T-helper 1 cell treated with Interleukin-12 subunit alpha and Interleukin-12 subunit beta and Interleukin-4 antibody, amounts not matched to agents 30 μg/mL and 1 μg/mL, for 36 hours (primary cell): ENCODE data around the gene DYRK4.
"Not testable (repeated sequence)": the region's sequence is repeated elsewhere in the genome, so short reads cannot be mapped to it uniquely, and the experiment has no call there.

Source experiments
- H3K27ac Mint-ChIP-seq: one replicate; pipeline ENCODE4 v1.8.0; 2021; ENCODE audit warnings: mild to moderate bottlenecking, mixed read lengths
- H3K27me3 Mint-ChIP-seq: one replicate; pipeline ENCODE4 v1.8.0; 2021; ENCODE audit warnings: low read depth, mixed read lengths
- H3K36me3 Mint-ChIP-seq: one replicate; pipeline ENCODE4 v1.8.0; 2021; ENCODE audit warnings: low read depth, mixed read lengths
- H3K4me1 Mint-ChIP-seq: one replicate; pipeline ENCODE4 v1.8.0; 2021; ENCODE audit warnings: low read depth, mixed read lengths
- H3K4me3 Mint-ChIP-seq: one replicate; pipeline ENCODE4 v1.8.0; 2021; ENCODE audit warnings: mild to moderate bottlenecking, moderate library complexity, mixed read lengths
- H3K9me3 Mint-ChIP-seq: one replicate; pipeline ENCODE4 v1.8.0; 2021; ENCODE audit warnings: mixed read lengths

The DYRK4 gene, protein sequence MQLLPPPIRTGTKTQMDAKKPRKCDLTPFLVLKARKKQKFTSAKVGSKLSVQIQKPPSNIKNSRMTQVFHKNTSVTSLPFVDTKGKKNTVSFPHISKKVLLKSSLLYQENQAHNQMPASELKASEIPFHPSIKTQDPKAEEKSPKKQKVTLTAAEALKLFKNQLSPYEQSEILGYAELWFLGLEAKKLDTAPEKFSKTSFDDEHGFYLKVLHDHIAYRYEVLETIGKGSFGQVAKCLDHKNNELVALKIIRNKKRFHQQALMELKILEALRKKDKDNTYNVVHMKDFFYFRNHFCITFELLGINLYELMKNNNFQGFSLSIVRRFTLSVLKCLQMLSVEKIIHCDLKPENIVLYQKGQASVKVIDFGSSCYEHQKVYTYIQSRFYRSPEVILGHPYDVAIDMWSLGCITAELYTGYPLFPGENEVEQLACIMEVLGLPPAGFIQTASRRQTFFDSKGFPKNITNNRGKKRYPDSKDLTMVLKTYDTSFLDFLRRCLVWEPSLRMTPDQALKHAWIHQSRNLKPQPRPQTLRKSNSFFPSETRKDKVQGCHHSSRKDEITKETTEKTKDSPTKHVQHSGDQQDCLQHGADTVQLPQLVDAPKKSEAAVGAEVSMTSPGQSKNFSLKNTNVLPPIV

DNA sequence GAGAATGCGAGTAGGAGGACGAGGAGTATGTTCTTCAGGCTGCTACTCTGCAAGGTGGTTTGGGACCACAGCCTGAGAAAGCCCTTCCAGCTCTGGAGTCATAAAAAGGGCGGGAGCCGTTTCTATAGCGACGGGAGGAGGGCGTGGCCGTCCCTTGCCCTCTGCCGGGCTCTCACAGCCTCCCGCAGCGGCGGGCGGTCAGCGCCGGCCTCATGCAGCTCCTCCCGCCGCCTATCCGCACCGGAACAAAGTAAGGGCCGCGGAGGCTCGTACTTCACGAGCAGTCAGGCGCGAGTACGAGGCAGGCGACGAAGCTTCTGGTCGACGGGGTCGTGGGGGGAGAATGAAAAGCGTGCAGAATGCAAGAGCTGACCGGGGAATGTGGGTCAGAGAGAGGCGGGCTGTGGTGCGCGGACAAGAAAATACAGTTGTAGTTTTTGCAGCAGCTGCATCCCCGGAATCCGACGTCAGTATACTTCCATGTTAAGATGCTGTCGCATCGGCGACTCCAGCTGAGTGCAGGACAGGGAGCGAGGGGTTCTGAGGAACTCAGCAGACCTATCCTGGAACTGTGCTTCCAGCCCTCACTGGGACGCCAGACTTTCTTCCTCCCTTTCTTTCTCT, at the start of gene DYRK4:
TSS of gene DYRK4 (plus strand) at position 175 of the 624 bp plus-strand sequence. CDS start at position 213, 38 bp downstream.
- Mint-ChIP-seq H3K27ac (no peak within 1 kb of the TSS), H3K36me3 (peaks cover 17% of the 10 kb centered on the region), H3K4me3 (peak within 1 kb of the TSS; percentile 33)

DNA sequence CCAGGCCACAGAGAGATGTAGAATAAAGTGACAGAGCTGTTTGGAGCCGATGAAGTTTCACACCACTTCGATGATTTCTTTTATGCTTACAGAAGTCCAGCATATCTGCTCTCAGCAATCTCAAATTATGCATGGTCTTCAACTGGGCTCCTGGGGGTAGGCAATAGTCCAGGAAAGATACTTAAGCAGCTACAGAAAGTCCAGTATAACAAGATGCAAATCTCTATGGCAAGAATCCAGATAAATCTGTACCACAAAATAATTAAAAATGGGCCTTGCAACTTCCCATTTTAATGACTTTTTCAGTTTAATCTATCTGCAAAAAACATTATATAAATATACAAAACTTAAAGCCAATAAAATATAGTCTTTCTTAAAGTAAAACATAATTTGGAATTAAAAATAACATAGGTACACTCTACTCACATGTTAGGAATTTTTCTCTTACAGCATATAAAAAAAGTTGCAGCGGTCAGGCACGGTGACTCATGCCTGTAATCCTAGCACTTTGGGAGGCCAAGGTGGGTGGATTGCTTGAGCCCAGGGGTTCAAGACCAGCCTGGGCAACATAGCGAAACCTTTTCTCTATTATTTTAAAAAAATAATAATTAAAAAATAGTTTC, 43.8 kb upstream of the DYRK4 start:
- Mint-ChIP-seq H3K27ac (no peak overlapping the region), H3K4me1 (no peaks in the 10 kb centered on the region), H3K27me3 (no peaks in the 10 kb centered on the region), H3K4me3 (no peak overlapping the region), H3K36me3 (peaks cover 35% of the 10 kb centered on the region), H3K9me3 (no peaks in the 10 kb centered on the region)

More for the DNA sequence above, at the start of gene DYRK4:
- peaks cover 15% of the 10 kb centered on the region for H3K4me1 Mint-ChIP-seq
- H3K9me3 Mint-ChIP-seq: no peaks in the 10 kb centered on the region
- no peaks in the 10 kb centered on the region for H3K27me3 Mint-ChIP-seq

DNA sequence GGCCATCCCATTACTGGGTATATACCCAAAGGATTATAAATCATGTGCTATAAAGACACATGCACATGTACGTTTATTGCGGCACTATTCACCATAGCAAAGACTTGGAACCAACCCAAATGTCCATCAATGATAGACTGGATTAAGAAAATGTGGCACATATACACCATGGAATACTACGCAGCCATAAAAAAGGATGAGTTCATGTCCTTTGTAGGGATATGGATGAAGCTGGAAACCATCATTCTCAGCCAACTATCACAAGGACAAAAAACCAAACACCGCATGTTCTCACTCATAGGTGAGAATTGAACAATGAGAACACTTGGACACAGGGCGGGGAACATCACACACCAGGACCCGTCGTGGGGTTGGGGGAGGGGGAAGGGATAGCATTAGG, 38.6 kb upstream of the DYRK4 start:
- not testable (repeated sequence) for H3K27ac Mint-ChIP-seq, H3K9me3 Mint-ChIP-seq, H3K4me1 Mint-ChIP-seq, H3K4me3 Mint-ChIP-seq, H3K27me3 Mint-ChIP-seq
- peaks cover 23% of the 10 kb centered on the region for H3K36me3 Mint-ChIP-seq

DNA sequence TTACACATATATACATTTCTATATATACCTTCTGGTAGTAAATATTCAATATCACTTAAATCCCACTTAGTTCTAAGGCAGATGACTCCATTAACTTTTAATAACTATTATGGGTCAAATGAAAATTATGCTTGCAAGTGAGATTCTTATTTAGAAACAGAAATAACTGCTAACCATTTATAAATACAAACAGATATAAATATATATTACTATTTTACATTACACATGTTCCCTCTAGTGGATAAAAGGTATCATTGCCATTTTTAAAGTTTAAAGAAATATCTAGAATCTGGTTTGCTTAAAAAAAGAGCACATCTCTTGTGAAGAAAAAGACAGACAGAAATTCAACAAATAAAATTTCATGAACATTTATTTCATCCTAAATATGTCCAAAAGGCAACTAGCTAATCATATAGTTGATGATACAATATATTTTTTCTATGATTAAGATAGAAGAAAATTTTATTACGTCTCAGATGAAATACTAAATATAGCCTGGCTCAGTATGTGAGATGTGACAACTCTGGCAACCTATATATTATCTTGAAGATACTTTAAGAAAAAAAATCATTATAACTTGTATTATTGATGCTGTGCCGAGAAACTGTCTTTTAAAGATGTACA, 35.0 kb upstream of the DYRK4 start:
- H3K4me1 Mint-ChIP-seq: peaks cover 4% of the 10 kb centered on the region
- H3K9me3 Mint-ChIP-seq: no peaks in the 10 kb centered on the region
- H3K27me3 Mint-ChIP-seq: no peaks in the 10 kb centered on the region
- H3K4me3 Mint-ChIP-seq: no peak overlapping the region
- H3K36me3 Mint-ChIP-seq: peaks cover 18% of the 10 kb centered on the region
- no peak overlapping the region for H3K27ac Mint-ChIP-seq

DNA sequence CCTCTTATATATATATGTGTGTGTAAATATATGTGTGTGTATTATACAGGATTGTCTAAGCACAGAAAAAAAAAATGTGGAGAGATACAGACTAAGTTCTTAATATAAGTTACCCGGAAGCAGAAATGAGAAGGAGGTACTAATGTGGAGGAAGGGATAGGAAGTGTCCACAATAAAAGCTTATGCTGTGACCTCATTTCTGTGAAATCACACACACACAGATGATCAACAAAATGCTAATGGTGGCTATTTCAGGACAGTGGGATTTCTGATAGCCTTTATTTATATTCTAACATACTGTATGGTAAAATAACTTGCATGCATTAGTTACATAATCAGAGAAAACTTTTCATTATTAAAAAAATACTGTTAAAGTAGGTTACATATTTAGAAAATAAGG, 31.8 kb upstream of the DYRK4 start:
- Mint-ChIP-seq H3K27ac (no peak overlapping the region), H3K4me3 (no peak overlapping the region), H3K4me1 (peaks cover 4% of the 10 kb centered on the region), H3K9me3 (no peaks in the 10 kb centered on the region), H3K36me3 (peaks cover 6% of the 10 kb centered on the region), H3K27me3 (no peaks in the 10 kb centered on the region)

DNA sequence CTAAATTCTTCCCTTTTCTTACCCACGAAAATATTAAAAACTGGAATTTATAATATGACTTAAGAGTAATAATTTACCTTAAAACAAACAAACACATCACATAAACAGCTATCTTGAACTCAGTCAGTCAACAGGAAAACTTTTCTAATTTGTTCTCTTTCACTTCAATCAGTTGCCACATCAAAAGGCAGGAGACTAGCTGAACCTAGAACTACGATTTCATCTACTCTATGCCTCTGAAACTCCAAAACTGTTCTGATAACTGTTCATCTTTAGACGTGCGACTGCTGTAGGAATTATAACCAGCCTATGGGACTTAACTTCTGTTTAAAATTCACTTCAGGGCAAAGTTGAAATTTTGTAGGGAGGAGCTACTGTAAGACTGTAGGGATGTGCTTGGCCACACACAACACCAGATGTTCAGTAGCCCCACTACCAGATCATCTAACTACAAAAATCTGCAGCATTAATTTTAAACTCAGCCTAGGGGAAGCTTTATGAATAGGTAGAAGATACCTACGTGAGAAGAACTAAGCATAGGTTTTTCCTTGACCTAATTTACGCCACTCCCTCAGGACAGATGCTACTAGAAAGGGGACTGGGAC, 30.9 kb upstream of the DYRK4 start:
- peaks cover 4% of the 10 kb centered on the region for H3K4me1 Mint-ChIP-seq
- no peaks in the 10 kb centered on the region for H3K9me3 Mint-ChIP-seq
- peaks cover 6% of the 10 kb centered on the region for H3K36me3 Mint-ChIP-seq
- H3K27ac Mint-ChIP-seq: peak overlapping the region; percentile 5
- H3K4me3 Mint-ChIP-seq: no peak overlapping the region
- no peaks in the 10 kb centered on the region for H3K27me3 Mint-ChIP-seq

DNA sequence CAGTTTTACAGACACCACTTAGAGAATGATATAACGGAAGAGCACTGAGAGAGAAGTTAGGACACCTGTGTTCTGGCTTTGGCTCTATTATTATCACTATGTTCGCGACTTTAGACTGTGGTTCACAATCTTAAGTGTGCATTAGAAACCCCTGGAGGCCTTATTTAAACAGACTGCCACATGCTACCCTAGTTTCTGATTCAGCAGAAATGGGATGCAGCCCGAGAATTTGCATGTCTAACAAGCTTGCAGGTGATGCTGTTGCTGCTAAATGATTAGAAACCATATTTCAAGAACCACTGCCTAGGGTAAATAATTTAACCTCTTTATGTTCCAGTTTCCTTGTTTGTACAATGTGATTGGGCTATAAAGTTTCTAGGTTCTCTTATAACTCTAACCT, 26.9 kb upstream of the DYRK4 start:
- H3K27me3 Mint-ChIP-seq: no peaks in the 10 kb centered on the region
- H3K4me1 Mint-ChIP-seq: peaks cover 23% of the 10 kb centered on the region
- H3K27ac Mint-ChIP-seq: no peak overlapping the region
- no peak overlapping the region for H3K4me3 Mint-ChIP-seq
- H3K36me3 Mint-ChIP-seq: peaks cover under 1% of the 10 kb centered on the region
- H3K9me3 Mint-ChIP-seq: no peaks in the 10 kb centered on the region

DNA sequence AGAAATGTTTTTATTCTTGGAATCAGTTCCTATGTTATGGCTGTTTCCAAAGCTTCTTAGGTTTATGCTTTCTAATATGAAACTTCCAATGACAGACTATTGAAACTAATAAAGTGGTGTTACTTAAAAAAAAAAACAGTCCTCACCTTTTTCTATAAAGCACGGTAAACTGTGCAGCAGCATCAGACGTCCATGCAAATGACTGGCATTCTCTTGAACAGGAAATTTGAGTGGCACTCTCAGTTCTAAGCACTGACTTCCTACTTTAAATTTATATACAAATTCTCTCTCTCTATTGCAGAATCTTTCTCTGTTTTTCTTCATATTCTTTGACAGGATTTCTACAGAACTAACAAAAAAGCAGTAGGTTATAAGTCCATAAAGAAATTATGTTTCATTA, 26.1 kb upstream of the DYRK4 start:
- Mint-ChIP-seq H3K27ac (no peak overlapping the region), H3K27me3 (no peaks in the 10 kb centered on the region), H3K4me1 (peaks cover 23% of the 10 kb centered on the region), H3K36me3 (no peaks in the 10 kb centered on the region), H3K4me3 (no peak overlapping the region), H3K9me3 (no peaks in the 10 kb centered on the region)

DNA sequence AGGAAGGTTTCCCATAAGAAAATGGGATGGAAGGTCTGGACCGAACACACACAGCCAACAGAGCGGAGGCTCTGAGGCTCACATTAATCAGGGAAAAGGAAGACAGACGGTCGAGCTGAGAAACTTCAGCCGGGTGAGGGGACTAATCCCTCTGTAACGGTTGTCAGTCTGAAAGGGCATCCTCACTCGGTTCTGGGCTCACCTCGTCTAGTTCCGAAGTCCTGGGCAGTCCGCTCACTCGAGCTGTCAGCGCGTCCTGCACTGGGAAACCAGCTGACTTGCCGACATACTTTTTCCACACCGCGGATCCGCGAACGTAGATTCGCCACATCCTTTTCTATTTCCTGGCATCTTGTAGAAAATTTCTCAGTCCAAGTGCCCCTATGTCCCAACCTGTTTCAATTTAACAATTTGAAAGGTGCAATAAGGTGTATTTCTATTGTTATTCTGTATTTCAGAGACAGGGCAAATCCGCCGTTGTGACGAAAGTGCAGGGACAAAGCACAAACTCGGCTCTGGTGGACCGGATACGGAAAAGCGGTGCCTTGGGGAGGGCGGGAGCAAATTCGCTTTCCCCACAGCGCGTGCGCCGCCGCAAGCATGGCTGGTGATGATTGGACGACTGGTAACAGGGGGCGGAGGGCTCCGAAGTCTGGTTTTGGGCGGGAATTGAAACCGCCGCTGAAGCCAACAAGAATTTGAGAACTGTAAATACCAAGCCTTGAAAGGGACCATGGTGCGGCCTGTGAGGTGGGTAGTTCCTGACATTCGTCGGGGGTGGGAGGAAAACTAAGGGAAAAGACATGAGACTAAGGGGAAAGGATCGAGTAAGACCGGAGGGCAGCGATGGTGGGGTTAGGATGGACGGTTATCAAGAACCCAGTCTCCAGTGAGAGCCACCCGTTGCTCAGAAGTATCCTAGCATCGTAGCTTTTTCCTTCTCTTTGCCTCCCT, 23.5 kb upstream of the DYRK4 start, which contains the start of gene RAD51AP1:
TSS of gene RAD51AP1 (plus strand) at position 684 of the 954 bp plus-strand sequence. CDS start at position 734, 50 bp downstream.
- Mint-ChIP-seq H3K4me3 (peak within 1 kb of the TSS; percentile 99), H3K36me3 (peaks cover 6% of the 10 kb centered on the region), H3K9me3 (no peaks in the 10 kb centered on the region), H3K27me3 (no peaks in the 10 kb centered on the region), H3K4me1 (peaks cover 23% of the 10 kb centered on the region), H3K27ac (peak within 1 kb of the TSS; percentile 92)

DNA sequence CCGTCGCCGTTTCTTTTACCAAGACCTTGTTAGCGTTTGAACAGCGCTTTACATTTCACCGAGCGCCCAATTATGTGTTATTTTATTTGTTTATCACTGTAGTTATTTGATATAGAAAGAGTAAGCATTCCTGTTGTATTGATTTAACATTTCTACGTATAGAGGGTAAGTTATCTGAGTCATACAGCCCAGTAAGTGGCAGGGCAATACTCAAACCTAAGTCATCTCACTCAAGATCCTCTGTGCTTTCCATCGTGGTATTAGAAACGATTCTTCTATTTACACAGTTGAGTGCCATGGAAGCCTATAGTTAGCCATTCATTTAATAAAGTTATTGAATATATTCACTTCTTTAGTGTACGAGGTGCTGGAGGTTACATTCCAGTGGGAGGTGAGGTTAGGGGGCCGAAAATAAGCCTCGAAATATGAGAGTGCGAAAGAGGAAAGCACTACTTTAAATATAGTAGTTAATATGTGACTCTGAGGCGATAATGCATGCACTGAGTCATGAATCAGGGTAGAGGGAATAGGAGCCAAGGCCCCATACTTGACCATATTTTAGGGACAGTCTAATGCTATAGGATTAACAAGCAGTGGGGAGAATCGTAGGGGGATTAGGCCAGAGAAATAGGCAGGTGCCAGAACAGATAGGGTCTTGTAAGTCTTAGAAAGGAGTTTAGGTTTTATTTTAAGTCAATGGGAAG, 22.7 kb upstream of the DYRK4 start:
- Mint-ChIP-seq H3K4me3 (peak overlapping the region; percentile 99), H3K4me1 (peaks cover 25% of the 10 kb centered on the region), H3K27ac (peak overlapping the region; percentile 92), H3K27me3 (no peaks in the 10 kb centered on the region), H3K9me3 (no peaks in the 10 kb centered on the region), H3K36me3 (peaks cover 9% of the 10 kb centered on the region)

DNA sequence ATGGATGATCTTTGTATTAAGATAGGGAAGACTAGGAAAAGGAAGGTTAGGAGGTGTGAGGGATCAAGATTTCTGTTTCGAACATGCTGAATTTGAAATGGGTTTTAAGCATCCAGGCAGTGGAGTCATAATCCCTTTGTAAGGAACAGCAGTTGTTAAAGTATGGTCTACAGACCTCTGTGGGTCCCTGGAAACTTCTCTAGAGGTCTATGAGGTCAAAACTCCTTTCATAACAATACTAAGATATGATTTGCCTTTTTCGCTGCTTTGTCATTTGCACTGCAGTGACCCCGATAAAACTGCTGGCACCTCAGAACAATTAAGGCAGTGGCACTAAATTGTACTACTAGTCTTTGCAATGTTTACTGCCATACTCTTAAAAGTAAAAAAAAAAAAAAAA, 21.8 kb upstream of the DYRK4 start:
- H3K36me3 Mint-ChIP-seq: peaks cover 16% of the 10 kb centered on the region
- peaks cover 25% of the 10 kb centered on the region for H3K4me1 Mint-ChIP-seq
- peak overlapping the region; percentile 99 for H3K4me3 Mint-ChIP-seq
- no peaks in the 10 kb centered on the region for H3K27me3 Mint-ChIP-seq
- peak overlapping the region; percentile 92 for H3K27ac Mint-ChIP-seq
- H3K9me3 Mint-ChIP-seq: no peaks in the 10 kb centered on the region

DNA sequence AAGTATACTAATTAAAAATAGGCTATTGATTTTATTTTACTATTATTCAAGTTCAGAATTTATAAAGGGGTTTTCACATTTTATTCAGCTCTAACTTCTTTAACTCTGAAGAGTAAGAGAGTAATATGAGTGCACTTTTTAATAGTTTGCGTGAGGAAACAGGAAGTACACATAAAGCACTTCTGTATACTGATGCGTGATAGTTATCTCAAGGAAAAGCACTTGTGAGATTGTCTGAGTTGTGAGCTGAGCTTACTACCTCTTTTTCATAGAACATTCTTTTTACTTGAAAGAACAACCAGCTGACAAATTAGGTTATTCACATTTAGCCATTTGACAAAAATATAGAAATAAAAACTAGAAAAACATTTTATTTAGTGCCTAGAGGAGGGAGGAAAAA, 21.4 kb upstream of the DYRK4 start:
- no peaks in the 10 kb centered on the region for H3K27me3 Mint-ChIP-seq
- H3K4me3 Mint-ChIP-seq: no peak overlapping the region
- H3K27ac Mint-ChIP-seq: no peak overlapping the region
- peaks cover 25% of the 10 kb centered on the region for H3K4me1 Mint-ChIP-seq
- H3K9me3 Mint-ChIP-seq: no peaks in the 10 kb centered on the region
- H3K36me3 Mint-ChIP-seq: peaks cover 16% of the 10 kb centered on the region
